COLO668 (cell line): ENCODE measurements around the gene DAW1.
A peak's percentile ranks its signal among the peaks of the same experiment; 100 is the strongest.
"Not testable (repeated sequence)": the region's sequence is repeated elsewhere in the genome, so short reads cannot be mapped to it uniquely, and the experiment has no call there.

Source experiments
- DNase-seq: peaks from one replicate; lab custom pipeline; 2025; ENCODE audit not compliant: unreplicated experiment; lab: John Stamatoyannopoulos, UW

DAW1 gene

DNA sequence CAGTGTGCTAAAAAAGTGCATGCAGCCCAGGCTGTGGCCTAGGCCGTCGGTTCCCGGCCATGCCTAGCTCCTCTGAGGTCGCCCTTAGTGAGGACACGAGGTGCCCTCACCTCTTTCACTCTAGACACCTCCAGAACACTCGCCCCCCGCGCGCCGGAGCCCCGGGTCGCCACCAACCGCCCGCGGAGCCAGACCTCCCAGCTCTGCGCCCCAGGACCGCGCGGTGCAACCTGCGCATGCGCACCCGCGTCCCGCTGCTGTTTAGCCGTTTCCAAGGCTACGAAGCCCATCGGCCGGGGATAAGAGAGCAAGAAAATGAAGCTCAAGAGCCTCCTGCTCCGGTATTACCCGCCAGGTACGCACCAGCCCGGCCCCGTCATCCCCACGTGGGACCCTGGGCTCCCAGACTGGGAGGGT is at the start of gene DAW1:
DAW1 (plus strand) TSS at position 257 of the 417 bp plus-strand sequence; CDS start at position 316, 59 bp downstream.
- DNase-seq: peak; percentile 70

GRCh38 chr2:227822416-227823003 is 48.9 kb upstream of the DAW1 start:
- DNase-seq: no peak

DNA sequence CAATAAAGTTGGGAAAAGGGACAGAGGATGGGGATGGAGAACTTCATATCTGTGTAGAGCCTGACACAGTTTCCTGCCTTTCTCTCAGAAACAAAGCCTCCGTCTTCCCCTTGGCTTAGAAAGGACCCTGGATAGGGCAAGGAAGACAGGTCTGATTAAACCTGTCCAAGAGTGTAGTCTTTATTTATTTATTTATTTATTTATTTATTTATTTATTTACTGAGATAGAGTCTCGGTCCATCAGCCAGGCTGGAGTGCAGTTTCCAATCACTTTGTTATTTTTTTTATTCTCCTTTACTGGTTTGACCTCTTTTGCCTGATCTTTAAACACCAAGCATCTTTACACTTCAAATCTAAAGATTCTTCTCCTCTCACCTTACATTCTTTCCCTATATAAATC is 47.5 kb upstream of the DAW1 start:
- DNase-seq: no peak

GRCh38 chr2:227824711-227825110 is 46.7 kb upstream of the DAW1 start:
- DNase-seq: no peak

DNA sequence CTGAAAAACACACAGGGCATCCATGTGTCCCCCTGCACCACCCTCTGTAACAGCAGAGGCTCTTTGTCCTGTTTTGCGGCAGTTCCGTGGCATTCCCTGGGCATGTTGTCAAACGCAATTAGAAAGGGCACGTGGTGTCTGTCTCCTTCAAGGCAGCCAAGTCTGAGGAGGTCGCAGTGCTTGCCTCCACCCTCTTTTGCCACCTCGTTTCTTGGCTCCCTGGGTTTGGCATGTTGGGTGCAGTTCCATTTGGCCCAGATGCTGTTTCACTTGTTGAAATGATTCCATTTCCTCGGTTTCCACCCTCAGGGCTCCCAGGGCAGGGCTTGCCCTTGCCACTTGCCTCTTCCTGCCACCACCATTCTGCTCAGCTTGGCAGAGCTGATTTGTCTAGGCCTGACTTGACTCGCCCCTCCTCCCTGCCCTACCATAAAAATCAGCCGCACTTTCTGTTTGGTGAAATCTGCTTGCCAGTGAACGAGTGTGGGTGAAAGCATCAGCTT is 45.4 kb upstream of the DAW1 start:
- no peak for DNase-seq

DNA sequence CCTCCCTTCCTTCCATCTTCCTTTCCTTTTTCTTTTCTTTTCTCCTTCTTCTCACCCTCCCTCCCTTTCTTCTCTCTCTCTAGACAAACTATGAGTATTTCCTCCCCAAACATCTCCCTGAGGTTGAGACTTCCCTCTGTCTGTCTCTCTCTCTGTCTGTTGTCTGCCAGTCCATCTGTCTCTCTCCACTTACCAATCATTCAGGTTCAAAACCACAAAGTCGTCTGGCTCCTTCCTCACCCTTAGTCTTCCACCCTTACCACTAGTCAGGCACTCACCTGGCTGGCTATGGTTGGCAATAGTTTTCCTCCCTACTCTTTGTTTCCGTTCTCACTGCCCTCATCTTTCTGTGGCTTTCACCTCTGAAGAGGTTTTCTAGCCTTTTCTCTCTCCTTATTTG is 44.9 kb upstream of the DAW1 start:
- DNase-seq: no peak

DNA sequence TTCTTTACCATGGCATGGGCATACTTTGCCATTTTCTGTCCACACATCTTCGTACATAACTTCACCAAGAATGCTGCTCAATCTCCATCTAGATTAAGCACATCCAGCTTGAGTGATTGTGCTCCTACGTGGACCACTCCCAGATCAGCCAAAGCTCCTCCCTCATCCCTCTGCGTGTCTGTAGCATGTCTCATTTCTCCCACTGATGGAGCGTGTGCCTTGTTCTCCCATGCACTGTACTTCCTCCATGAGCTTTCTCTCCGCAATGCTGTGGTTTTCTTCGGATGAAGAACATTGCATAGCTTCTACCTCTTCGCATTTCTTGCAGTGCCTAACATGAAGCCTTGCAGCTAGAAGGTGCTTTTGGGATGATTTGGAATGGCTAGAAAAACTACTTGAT is 44.3 kb upstream of the DAW1 start:
- DNase-seq: no peak

GRCh38 chr2:227828477-227828912 is 42.9 kb upstream of the DAW1 start:
- no peak for DNase-seq

DNA sequence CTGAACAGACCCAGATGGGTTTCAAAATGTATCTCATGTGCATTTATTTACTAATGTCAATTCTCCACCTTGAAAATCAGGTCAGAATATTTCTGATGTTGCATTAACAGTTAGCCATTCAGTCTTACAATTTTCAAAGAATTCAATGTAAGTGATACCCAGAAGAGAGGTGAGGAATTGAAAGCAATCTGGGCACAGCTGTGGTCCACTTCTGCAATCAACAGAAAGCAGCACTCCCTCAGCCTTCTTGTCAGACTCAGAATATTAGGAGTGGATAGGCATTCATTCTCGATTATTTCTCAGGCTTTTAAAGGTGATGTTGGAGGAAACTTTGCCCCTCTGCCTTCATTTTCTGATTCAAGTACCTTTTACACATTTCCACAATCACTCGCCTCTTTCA is 42.1 kb upstream of the DAW1 start:
- DNase-seq: no peak

GRCh38 chr2:227834423-227834822 is 37.0 kb upstream of the DAW1 start:
- no peak for DNase-seq

- DNase-seq: no peak
These were observed 36.3 kb upstream of the DAW1 start for GRCh38 chr2:227834916-227835650.

DNA sequence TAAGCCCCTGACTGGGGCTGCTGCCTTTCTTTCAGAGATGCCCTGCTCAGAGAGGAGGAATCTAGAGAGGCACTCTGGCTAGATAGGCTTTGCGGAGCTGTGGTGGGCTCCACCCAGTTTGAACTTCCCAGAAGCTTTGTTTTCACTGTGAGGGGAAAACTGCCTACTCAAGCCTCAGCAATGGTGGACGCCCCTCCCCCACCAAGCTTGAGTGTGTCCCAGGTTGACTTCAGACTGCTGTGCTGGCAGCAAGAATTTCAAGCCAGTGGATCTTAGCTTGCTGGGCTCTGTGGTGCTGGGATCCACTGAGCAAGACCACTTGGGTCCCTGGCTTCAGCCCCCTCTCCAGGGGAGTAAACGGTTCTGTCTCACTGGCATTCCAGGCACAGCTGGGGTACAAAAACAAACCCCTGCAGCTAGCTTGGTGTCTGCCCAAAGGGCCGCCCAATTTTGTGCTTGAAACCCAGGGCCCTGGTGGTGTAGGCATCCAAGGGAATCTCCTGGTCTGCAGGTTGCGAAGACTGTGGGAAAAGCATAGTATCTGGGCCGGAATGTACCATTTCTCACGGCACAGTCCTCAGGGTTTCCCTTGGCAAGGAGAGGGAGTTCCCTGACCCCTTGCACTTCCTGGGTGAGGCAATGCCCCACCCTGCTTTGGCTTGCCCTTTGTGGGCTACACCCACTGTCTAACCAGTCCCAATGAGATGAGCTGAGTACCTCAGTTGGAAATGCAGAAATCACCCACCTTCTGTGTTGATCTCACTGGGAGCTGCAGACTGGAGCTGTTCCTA is 31.9 kb upstream of the DAW1 start:
- DNase-seq: not testable (repeated sequence)

DNA sequence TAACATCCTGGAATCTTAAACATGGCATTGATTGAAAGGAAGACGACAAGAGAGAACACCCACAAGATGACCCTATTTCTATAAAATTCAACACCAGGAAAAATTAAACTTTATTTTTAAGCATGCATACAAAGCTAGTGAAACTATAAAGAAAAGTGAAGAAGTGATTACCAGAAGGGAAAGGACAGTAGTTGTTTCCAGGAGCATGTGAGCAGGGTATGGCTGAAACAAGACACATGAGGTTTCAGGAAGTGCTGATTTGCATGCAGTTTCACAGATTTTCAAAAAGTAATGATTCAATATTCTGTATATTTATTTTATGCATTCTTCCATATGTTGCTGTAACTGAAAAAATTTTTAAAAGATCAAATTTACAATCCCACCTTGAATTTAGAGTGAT is 24.6 kb upstream of the DAW1 start:
- DNase-seq: no peak

- no peak for DNase-seq
These were observed 23.3 kb upstream of the DAW1 start for GRCh38 chr2:227848146-227848545.

DNA sequence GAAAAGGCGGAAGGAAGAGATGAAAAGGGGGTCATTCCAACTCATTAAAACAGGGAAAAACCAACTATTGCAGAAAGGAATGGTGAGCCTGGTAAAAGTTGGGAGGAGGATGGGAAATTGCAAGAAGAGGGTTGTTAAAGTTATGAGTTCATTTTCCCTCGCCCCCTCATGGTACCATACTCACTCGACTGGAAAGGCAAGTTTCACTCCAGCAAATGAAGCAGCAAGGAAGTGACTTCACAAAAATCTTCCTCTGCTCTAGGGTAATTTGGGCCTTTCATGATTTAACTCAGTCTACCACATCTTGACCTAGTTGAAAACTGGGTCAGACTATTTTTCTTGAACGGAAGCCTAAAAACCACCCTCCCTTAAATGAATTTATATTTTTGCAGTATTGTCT is 22.8 kb upstream of the DAW1 start:
- DNase-seq: no peak

DNA sequence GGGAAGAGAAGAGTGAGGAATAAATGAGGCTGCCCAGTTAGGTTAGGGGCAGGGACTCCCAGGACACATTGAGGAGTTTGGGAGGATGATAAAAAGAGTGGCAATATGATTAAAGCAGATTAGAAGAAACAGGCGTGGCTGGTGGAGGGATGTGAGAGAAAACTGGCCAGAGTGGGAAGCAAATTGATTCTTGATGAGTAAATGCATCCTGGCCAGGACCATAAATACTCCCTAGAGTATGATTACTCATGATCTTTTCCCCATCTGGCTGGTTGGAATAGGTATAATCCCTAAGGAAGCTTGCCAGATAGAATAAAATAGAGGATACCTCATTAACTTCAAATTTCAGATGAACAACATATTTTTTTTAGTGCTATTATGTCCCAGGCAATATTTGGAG is 21.5 kb upstream of the DAW1 start:
- DNase-seq: no peak

- DNase-seq: no peak
These were observed 18.2 kb upstream of the DAW1 start for GRCh38 chr2:227853204-227853629.

GRCh38 chr2:227853765-227854271 is 17.6 kb upstream of the DAW1 start:
- no peak for DNase-seq

- no peak for DNase-seq
These were observed 16.0 kb upstream of the DAW1 start for GRCh38 chr2:227855440-227855839.

DNA sequence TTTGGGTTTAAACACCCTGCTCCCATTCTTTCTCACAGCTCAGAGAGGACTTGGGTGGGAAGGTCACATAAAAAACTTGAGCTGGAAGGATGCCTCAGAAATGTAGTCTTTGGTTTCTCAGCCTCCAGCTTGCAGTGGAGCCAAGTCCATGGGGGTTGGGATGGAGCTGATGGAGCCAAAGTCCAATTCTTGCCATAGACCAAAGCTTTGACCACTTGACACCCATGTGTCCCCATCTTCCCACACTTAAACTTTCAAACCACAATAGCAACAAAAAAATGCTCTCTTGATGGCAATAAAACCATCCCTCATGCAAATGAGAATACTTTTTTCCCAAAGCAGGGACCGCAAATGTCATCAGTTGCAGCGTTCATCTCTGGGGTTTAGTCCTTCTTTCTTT is 14.7 kb upstream of the DAW1 start:
- no peak for DNase-seq

DNA sequence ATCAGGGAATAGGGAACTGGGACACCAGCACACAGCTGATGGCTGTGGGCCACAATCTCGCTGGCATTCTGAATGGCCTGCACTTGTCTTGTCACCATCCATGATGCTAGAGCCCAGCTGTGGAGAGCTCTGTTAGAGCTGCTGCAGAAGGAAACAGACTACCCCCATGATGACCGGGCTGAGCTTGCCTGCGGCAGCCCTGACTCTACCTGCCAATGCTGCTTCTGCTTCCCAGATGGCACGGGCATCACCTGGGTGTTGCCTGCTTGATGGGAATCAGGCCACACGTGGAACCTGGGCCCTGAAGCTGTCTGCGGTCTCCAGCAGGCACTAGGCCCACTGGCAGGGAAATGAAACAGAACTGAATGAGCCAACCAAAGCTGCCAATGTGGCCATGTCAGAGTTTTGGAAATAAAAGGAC is 11.2 kb upstream of the DAW1 start:
- no peak for DNase-seq

GRCh38 chr2:227861011-227861410 is 10.4 kb upstream of the DAW1 start:
- no peak for DNase-seq
